ENCODE results near the gene SDS.

- TF ChIP-seq POLR2A (IDR thresholded peaks at IDR 0.05) (no peak), CTCF (IDR thresholded peaks at IDR 0.05) (no peak), EP300 (IDR thresholded peaks at IDR 0.05) (no peak)
Measured at GRCh38 chr12:113420996-113421595, 17.4 kb upstream of the SDS start.
